ENCODE results near the gene LYZL1.
"Not testable (repeated sequence)": the region's sequence is repeated elsewhere in the genome, so short reads cannot be mapped to it uniquely, and the experiment has no call there.

Gene LYZL1

GRCh38 chr10:29329420-29329819, 40.5 kb downstream of the LYZL1 start:
- no peak overlapping the region for H3K27ac ChIP-seq
- no peak overlapping the region for H3K4me3 ChIP-seq
- TF ChIP-seq, protein P1, sequence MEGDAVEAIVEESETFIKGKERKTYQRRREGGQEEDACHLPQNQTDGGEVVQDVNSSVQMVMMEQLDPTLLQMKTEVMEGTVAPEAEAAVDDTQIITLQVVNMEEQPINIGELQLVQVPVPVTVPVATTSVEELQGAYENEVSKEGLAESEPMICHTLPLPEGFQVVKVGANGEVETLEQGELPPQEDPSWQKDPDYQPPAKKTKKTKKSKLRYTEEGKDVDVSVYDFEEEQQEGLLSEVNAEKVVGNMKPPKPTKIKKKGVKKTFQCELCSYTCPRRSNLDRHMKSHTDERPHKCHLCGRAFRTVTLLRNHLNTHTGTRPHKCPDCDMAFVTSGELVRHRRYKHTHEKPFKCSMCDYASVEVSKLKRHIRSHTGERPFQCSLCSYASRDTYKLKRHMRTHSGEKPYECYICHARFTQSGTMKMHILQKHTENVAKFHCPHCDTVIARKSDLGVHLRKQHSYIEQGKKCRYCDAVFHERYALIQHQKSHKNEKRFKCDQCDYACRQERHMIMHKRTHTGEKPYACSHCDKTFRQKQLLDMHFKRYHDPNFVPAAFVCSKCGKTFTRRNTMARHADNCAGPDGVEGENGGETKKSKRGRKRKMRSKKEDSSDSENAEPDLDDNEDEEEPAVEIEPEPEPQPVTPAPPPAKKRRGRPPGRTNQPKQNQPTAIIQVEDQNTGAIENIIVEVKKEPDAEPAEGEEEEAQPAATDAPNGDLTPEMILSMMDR (IDR thresholded peaks at IDR 0.05), result no peak
- no peak for DNase-seq (ENCODE audit: low spot score)

DNA sequence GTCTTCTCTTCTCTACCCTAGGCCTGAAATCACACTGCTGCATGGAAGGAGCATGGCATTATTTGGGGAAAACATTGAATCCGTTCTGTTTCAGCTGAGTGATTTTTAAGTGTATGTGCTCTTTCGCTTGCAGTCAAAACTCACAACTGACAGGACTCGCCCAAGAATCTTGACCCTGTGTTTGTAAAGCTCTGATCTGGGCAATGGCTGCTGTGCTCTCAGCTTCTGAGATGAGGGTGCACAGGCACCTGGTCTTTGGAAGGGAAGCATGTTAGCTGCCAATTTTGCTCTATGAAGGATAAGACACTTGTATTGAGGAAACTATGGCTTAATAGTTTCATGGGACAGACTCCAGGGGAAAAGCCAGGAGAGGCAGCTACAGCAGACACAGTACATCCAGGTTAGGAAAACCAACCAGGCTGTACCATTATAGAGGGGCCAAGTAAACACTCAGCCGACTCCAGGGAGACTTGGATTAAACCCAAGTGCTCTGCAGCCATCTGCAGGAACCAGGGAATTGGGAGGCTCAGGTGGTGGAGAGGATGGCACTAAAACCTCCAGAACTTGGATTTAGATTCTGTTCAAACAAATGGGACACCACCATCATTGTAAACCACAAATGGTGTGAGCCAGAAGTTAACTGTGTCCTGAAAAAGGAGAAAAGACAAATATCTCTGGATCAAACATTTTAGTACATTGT, 43.3 kb downstream of the LYZL1 start:
- TF ChIP-seq, protein P1 (IDR thresholded peaks at IDR 0.05), result no peak

DNA sequence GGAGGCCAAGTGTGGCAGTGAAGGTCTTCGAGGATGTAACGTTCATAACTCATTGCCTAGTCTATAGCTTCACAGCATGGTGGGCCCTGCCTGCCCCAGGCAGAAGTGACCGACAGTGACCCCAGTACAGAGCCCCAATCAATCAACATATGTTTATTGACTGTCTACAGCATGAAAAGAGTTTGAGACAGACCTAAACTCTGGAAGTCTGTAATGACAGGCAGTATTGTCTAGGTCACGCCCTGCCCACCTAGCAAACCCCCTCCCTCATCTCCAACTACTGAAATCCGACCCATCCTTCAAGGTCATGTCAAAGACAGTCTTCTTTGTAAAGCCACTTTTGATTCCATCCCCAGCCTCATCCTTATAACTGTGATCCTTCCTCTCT, 43.9 kb downstream of the LYZL1 start:
- no peak for DNase-seq (ENCODE audit: low spot score)
- no peak overlapping the region for H3K27ac ChIP-seq
- H3K4me3 ChIP-seq, result no peak overlapping the region
- TF ChIP-seq, protein P1 (IDR thresholded peaks at IDR 0.05), result no peak

More for the DNA sequence above, 43.3 kb downstream of the LYZL1 start:
- DNase-seq (ENCODE audit: low spot score), result no peak
- no peak overlapping the region for H3K4me3 ChIP-seq
- H3K27ac ChIP-seq, result no peak overlapping the region

- not testable (repeated sequence) for DNase-seq (ENCODE audit: low spot score); H3K27ac ChIP-seq
Measured at GRCh38 chr10:29337526-29337925, 48.7 kb downstream of the LYZL1 start.

GRCh38 chr10:29343607-29344038, 54.8 kb downstream of the LYZL1 start:
- no peak for DNase-seq (ENCODE audit: low spot score)
- TF ChIP-seq, protein P1 (IDR thresholded peaks at IDR 0.05), result no peak
- H3K4me3 ChIP-seq, result no peak overlapping the region
- H3K27ac ChIP-seq, result no peak overlapping the region

More at GRCh38 chr10:29337526-29337925, 48.7 kb downstream of the LYZL1 start:
- H3K4me3 ChIP-seq, result not testable (repeated sequence)

DNA sequence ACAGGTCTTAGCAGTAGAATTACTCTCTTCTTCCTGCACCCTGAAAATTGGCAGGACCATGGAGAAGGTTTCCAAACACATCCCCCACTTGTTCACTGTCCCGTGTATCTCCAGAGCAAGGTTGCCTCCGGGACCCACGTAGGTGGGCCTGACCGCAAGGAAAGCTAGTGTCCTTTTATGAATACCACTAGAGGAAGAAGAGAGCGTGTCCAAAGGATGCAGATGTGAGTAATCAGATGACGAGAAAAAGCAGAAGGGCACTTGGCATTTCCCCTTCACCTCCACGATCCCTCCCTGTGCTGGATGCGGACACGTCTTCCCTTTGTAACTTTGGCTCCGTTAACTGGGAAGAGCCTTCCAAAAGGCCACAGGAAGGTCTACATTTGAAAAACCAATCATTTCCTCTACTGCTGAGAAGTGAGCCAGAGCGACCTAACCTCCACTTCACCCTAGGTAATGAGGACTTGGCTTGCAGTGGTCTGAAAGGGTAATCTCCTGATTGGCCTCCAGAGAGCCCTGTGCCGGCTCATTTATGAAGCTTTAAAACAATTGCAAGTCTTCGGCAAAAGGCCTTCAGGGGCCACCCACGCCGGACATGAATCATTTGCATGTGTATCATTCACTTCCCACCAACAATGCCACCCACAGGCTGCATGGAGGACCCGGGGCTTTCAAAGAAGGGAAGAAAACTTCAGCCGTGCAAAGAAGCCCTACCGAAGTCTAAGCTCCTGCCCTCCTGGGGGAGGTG, 55.4 kb downstream of the LYZL1 start:
- TF ChIP-seq, protein P1 (IDR thresholded peaks at IDR 0.05), result no peak
- H3K27ac ChIP-seq, result no peak overlapping the region

DNA sequence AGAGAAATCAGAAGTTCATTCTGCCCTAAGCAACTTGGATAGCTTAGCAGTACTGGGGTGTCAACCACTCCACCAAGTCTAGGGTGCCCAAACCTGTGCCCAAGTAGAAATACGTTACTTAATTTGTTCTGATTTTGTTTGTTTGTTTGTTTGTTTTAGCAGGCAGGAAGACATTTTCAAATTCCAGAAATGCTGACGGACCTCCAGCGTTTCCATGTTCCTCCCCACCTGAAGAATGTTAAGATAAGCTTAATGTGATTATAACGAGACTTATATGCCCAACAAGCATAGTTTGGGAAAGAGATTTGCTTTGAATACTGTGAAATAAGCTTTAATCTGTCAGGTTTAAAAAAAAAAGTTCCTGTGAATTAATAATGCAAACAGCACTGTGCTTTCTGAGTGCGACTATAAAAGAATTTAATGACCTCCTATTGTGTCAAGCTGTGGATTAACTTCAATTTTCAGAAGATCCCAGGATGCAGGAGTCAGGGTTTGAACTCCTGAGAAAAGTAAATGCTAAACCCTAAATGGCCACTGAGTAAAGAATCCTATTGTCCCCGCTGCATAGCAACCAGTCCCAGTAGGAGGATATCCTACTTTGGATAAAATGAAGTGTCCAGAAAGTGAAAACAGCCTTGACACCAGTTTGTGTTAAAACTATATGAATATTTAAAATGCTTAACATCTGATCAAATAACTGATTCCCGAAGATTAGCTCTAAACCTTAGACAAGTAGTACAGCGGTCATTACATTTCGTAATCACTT, 56.5 kb downstream of the LYZL1 start:
- no peak overlapping the region for H3K27ac ChIP-seq

More for the DNA sequence above, 55.4 kb downstream of the LYZL1 start:
- DNase-seq (ENCODE audit: low spot score), result no peak
- no peak overlapping the region for H3K4me3 ChIP-seq

More for the DNA sequence above, 56.5 kb downstream of the LYZL1 start:
- TF ChIP-seq, protein P1 (IDR thresholded peaks at IDR 0.05), result no peak
- DNase-seq (ENCODE audit: low spot score), result no peak
- H3K4me3 ChIP-seq, result no peak overlapping the region
